Measurements from ENCODE around the gene SEMA4D. TPM values are rescaled to one million over a fixed set of nuclear protein-coding genes. Genes with fewer than 3 reads are reported as not detected.

Gene SEMA4D
- total RNA-seq, 1 donor from 2014 or later, result 0.27 TPM

- DNase-seq (ENCODE audit: low read depth), result no peak
These were observed 31.5 kb upstream of the SEMA4D start for GRCh38 chr9:89529243-89530035.

- no peak for DNase-seq (ENCODE audit: low read depth)
These were observed 30.6 kb upstream of the SEMA4D start for GRCh38 chr9:89528540-89528939.

- no peak for DNase-seq (ENCODE audit: low read depth)
These were observed 30.2 kb upstream of the SEMA4D start for GRCh38 chr9:89528131-89528530.

- DNase-seq (ENCODE audit: low read depth), result no peak
These were observed 29.2 kb upstream of the SEMA4D start for GRCh38 chr9:89527084-89527483.

- DNase-seq (ENCODE audit: low read depth), result no peak
These were observed 28.8 kb upstream of the SEMA4D start for GRCh38 chr9:89526667-89527066.

- no peak for DNase-seq (ENCODE audit: low read depth)
These were observed 27.8 kb upstream of the SEMA4D start for GRCh38 chr9:89525446-89526374.

GRCh38 chr9:89524963-89525362 lies 27.1 kb upstream of the SEMA4D start:
- DNase-seq (ENCODE audit: low read depth), result no peak

GRCh38 chr9:89523948-89524347 lies 26.0 kb upstream of the SEMA4D start:
- DNase-seq (ENCODE audit: low read depth), result no peak

- DNase-seq (ENCODE audit: low read depth), result no peak
These were observed 25.0 kb upstream of the SEMA4D start for GRCh38 chr9:89522959-89523285.

GRCh38 chr9:89522261-89522958 lies 24.5 kb upstream of the SEMA4D start:
- no peak for DNase-seq (ENCODE audit: low read depth)

GRCh38 chr9:89519366-89519805 lies 21.5 kb upstream of the SEMA4D start:
- no peak for DNase-seq (ENCODE audit: low read depth)

GRCh38 chr9:89518466-89519365 lies 20.8 kb upstream of the SEMA4D start:
- no peak for DNase-seq (ENCODE audit: low read depth)

GRCh38 chr9:89515416-89515815 lies 17.5 kb upstream of the SEMA4D start:
- no peak for DNase-seq (ENCODE audit: low read depth)

GRCh38 chr9:89514956-89515355 lies 17.0 kb upstream of the SEMA4D start:
- no peak for DNase-seq (ENCODE audit: low read depth)

GRCh38 chr9:89514337-89514736 lies 16.4 kb upstream of the SEMA4D start:
- no peak for DNase-seq (ENCODE audit: low read depth)

- no peak for DNase-seq (ENCODE audit: low read depth)
These were observed 15.9 kb upstream of the SEMA4D start for GRCh38 chr9:89513837-89514236.

GRCh38 chr9:89512382-89512781 lies 14.5 kb upstream of the SEMA4D start:
- no peak for DNase-seq (ENCODE audit: low read depth)

- no peak for DNase-seq (ENCODE audit: low read depth)
These were observed 11.2 kb upstream of the SEMA4D start for GRCh38 chr9:89508951-89509615.

- DNase-seq (ENCODE audit: low read depth), result no peak
These were observed 8.0 kb upstream of the SEMA4D start for GRCh38 chr9:89505911-89506310.

GRCh38 chr9:89505048-89505447 lies 7.1 kb upstream of the SEMA4D start:
- no peak for DNase-seq (ENCODE audit: low read depth)
